Trophoblast cell (in vitro differentiated cells and primary cell): ENCODE data around the gene MARS1.

Source experiments
- DNase-seq, 2 donors: peaks; one replicate each; pipeline ENCODE4 v3.0.0-alpha.2; 2016
- H2AFZ ChIP-seq: 2 replicates; pipeline ENCODE4 v1.6.1; 2013; ENCODE audit warnings: low read length, moderate library complexity, mild to moderate bottlenecking; ENCODE audit not compliant: insufficient read depth, poor library complexity
- H2AK5ac ChIP-seq: 2 replicates; pipeline ENCODE4 v1.6.1; 2013; ENCODE audit warnings: mild to moderate bottlenecking, low read length
- H2BK120ac ChIP-seq: 2 replicates; pipeline ENCODE4 v1.6.1; 2013; ENCODE audit warnings: low read length, mild to moderate bottlenecking, moderate library complexity; ENCODE audit not compliant: insufficient read depth, poor library complexity
- H2BK12ac ChIP-seq: 2 replicates; pipeline ENCODE4 v1.6.1; 2013; ENCODE audit warnings: mild to moderate bottlenecking, low read length, moderate library complexity
- H2BK5ac ChIP-seq: 2 replicates; pipeline ENCODE4 v1.6.1; 2013; ENCODE audit warnings: low read length, low read depth, moderate library complexity, mild to moderate bottlenecking; ENCODE audit not compliant: poor library complexity
- H3K14ac ChIP-seq: 2 replicates; pipeline ENCODE4 v1.6.1; 2013; ENCODE audit warnings: mild to moderate bottlenecking, low read length
- H3K18ac ChIP-seq: 2 replicates; pipeline ENCODE4 v1.6.1; 2013; ENCODE audit warnings: mild to moderate bottlenecking, low read length
- H3K23ac ChIP-seq: 2 replicates; pipeline ENCODE4 v1.6.1; 2013; ENCODE audit warnings: low read length
- H3K27ac ChIP-seq: 2 replicates; pipeline ENCODE4 v1.5.1; 2013; ENCODE audit warnings: low read depth, mild to moderate bottlenecking, inconsistent platforms, low read length, moderate library complexity
- H3K27me3 ChIP-seq: 2 replicates; pipeline ENCODE4 v1.6.1; 2013; ENCODE audit warnings: inconsistent platforms, mild to moderate bottlenecking, low read length, moderate library complexity; ENCODE audit not compliant: insufficient read depth
- H3K36me3 ChIP-seq, 2 experiments: 1 replicate in 1 of 2; 2 replicates in 1 of 2; pipeline ENCODE4 v1.6.1; 2013; ENCODE audit warnings: low read length in 2 of 2, mild to moderate bottlenecking in 2 of 2, moderate library complexity in 1 of 2; ENCODE audit not compliant: insufficient read depth in 2 of 2, control insufficient read depth in 1 of 2
- H3K4ac ChIP-seq: 2 replicates; pipeline ENCODE4 v1.6.1; 2013; ENCODE audit warnings: low read depth, mild to moderate bottlenecking, low read length, moderate library complexity
- H3K4me1 ChIP-seq, 2 experiments: 1 replicate in 1 of 2; 2 replicates in 1 of 2; pipeline ENCODE4 v1.6.1; 2013; ENCODE audit warnings: low read length in 2 of 2, mild to moderate bottlenecking in 2 of 2, moderate library complexity in 1 of 2; ENCODE audit not compliant: insufficient read depth in 2 of 2, control insufficient read depth in 1 of 2
- H3K4me2 ChIP-seq: 2 replicates; pipeline ENCODE4 v1.6.1; 2013; ENCODE audit warnings: inconsistent platforms, mild to moderate bottlenecking, low read length, moderate library complexity
- H3K4me3 ChIP-seq: 2 replicates; pipeline ENCODE4 v1.5.1; 2013; ENCODE audit warnings: mild to moderate bottlenecking, low read depth, low read length, inconsistent platforms
- H3K79me1 ChIP-seq: one replicate; pipeline ENCODE4 v1.6.1; 2013; ENCODE audit warnings: low read length
- H3K79me2 ChIP-seq: 2 replicates; pipeline ENCODE4 v1.6.1; 2013; ENCODE audit warnings: low read length, mild to moderate bottlenecking; ENCODE audit not compliant: control insufficient read depth, insufficient read depth, poor library complexity
- H3K9ac ChIP-seq: 2 replicates; pipeline ENCODE4 v1.6.1; 2013; ENCODE audit warnings: mild to moderate bottlenecking, low read length
- H3K9me3 ChIP-seq: 2 replicates; pipeline ENCODE4 v1.6.1; 2013; ENCODE audit warnings: low read depth, mild to moderate bottlenecking, control low read depth, inconsistent platforms, low read length; ENCODE audit not compliant: insufficient read depth
- H4K12ac ChIP-seq: 2 replicates; pipeline ENCODE4 v1.6.1; 2013; ENCODE audit warnings: low read depth, mild to moderate bottlenecking, low read length, moderate library complexity
- H4K8ac ChIP-seq: 2 replicates; pipeline ENCODE4 v1.6.1; 2013; ENCODE audit warnings: low read depth, mild to moderate bottlenecking, low read length, moderate library complexity
- H4K91ac ChIP-seq: one replicate; pipeline ENCODE4 v1.6.1; 2013; ENCODE audit warnings: low read depth, mild to moderate bottlenecking, low read length, moderate library complexity
- WGBS: extraction: QIAGEN DNeasy Blood & Tissue Kit; methylation state at CpG from one replicate; pipeline ENCODE4 v1.1.7; 2013; ENCODE audit warnings: missing lambda C conversion rate; ENCODE audit not compliant: insufficient read length, insufficient coverage; ENCODE audit errors: extremely low coverage; 5-methylcytosine and 5-hydroxymethylcytosine counted together

MARS1 gene

GRCh38 chr12:57464569-57464968 is 23.3 kb upstream of the MARS1 start:
- Histone ChIP-seq H3K4me3 (no peak overlapping the region), H3K23ac (no peak overlapping the region), H3K27ac (no peak overlapping the region), H4K91ac (no peak overlapping the region), H3K36me3 (no peaks in the 10 kb centered on the region), H2BK120ac (no peak overlapping the region), H3K79me1 (peaks cover 4% of the 10 kb centered on the region), H3K4me2 (no peak overlapping the region), H3K9ac (no peak overlapping the region), H4K8ac (no peak overlapping the region), H2AK5ac (no peak overlapping the region), H3K27me3 (no peaks in the 10 kb centered on the region), H4K12ac (no peak overlapping the region), H3K4me1 (peaks cover 6 to 8% of the 10 kb centered on the region in 2 experiments), H3K9me3 (no peaks in the 10 kb centered on the region), H3K18ac (no peak overlapping the region), H2AFZ (no peak overlapping the region), H3K4ac (no peak overlapping the region), H3K14ac (no peak overlapping the region), H2BK5ac (no peak overlapping the region), H2BK12ac (no peak overlapping the region), H3K79me2 (no peaks in the 10 kb centered on the region)
- no CpG with 5 or more reads among the region's 12 CpGs for WGBS
- DNase-seq, result no peak

DNA sequence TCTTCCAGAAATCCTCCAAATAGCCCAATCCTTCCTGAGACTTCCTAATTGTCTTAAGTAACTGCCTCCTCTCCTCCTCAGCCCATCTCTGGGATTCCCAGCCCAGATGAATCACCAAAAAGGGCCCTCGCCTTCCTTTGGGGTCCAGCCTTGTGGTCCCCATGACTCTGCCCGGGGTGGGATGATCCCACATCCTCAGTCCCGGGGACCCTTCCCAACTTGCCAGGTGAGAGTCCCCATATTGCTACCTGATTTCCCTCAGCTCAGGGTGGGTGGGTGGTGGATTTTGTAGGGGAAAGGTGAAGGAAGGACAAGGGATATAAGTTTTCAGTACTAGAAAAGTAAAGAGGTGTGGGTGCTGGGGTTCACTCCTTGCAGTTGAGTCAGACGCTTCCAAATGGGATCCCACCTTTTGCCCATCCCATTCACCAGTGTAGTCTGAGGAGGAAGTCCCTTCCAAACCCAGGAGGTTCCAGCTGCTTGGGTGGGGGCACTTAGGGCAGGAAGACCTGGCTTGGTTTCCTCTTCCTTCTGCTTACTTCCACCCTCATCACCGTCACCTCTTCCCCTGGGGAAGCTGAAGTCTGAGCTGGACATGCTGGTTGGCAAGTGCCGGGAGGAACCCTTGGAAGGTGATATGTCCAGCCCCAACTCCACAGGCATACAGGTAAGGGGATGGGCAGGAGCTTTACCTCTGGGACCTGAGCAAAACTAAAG is 22.7 kb upstream of the MARS1 start:
- H4K8ac ChIP-seq, result no peak overlapping the region
- no peaks in the 10 kb centered on the region for H3K27me3 ChIP-seq
- no peak overlapping the region for H3K4me2 ChIP-seq
- no peak overlapping the region for H3K14ac ChIP-seq
- H3K9ac ChIP-seq, result no peak overlapping the region
- no peak overlapping the region for H2AFZ ChIP-seq
- no CpG with 5 or more reads among the region's 6 CpGs for WGBS
- no peak overlapping the region for H2BK5ac ChIP-seq
- H3K4me1 ChIP-seq, result peaks cover 6 to 8% of the 10 kb centered on the region in 2 experiments
- no peak overlapping the region for H2BK120ac ChIP-seq
- no peaks in the 10 kb centered on the region for H3K79me2 ChIP-seq
- H3K36me3 ChIP-seq, result no peaks in the 10 kb centered on the region
- H2BK12ac ChIP-seq, result no peak overlapping the region
- peaks cover 4% of the 10 kb centered on the region for H3K79me1 ChIP-seq
- no peak for DNase-seq
- H4K91ac ChIP-seq, result no peak overlapping the region
- no peak overlapping the region for H3K27ac ChIP-seq
- H3K9me3 ChIP-seq, result no peaks in the 10 kb centered on the region
- H3K4ac ChIP-seq, result no peak overlapping the region
- no peak overlapping the region for H4K12ac ChIP-seq
- no peak overlapping the region for H3K4me3 ChIP-seq
- no peak overlapping the region for H2AK5ac ChIP-seq
- H3K18ac ChIP-seq, result no peak overlapping the region
- no peak overlapping the region for H3K23ac ChIP-seq

- no peak overlapping the region for H3K9ac ChIP-seq
- H2AK5ac ChIP-seq, result no peak overlapping the region
- H2AFZ ChIP-seq, result no peak overlapping the region
- no peak overlapping the region for H2BK12ac ChIP-seq
- peaks cover 4% of the 10 kb centered on the region for H3K79me1 ChIP-seq
- H4K12ac ChIP-seq, result no peak overlapping the region
- H3K27ac ChIP-seq, result no peak overlapping the region
- no peak overlapping the region for H3K18ac ChIP-seq
- H3K4me2 ChIP-seq, result no peak overlapping the region
- no peak overlapping the region for H3K4ac ChIP-seq
- no peak overlapping the region for H4K8ac ChIP-seq
- no peaks in the 10 kb centered on the region for H3K9me3 ChIP-seq
- peaks cover 0 to 3% of the 10 kb centered on the region in 2 experiments for H3K4me1 ChIP-seq
- no peak overlapping the region for H4K91ac ChIP-seq
- no peak overlapping the region for H2BK120ac ChIP-seq
- H3K23ac ChIP-seq, result no peak overlapping the region
- no peaks in the 10 kb centered on the region for H3K36me3 ChIP-seq
- H3K4me3 ChIP-seq, result no peak overlapping the region
- DNase-seq, result no peak
- no peak overlapping the region for H3K14ac ChIP-seq
- WGBS, result no CpG with 5 or more reads among the region's 14 CpGs
- H3K79me2 ChIP-seq, result no peaks in the 10 kb centered on the region
- no peaks in the 10 kb centered on the region for H3K27me3 ChIP-seq
- no peak overlapping the region for H2BK5ac ChIP-seq
Measured at GRCh38 chr12:57465747-57466505, 21.9 kb upstream of the MARS1 start.

- H3K27me3 ChIP-seq, result no peaks in the 10 kb centered on the region
- H3K4me3 ChIP-seq, result no peak overlapping the region
- no peak overlapping the region for H4K12ac ChIP-seq
- no peak overlapping the region for H4K91ac ChIP-seq
- H3K4me2 ChIP-seq, result no peak overlapping the region
- DNase-seq, result no peak
- H3K36me3 ChIP-seq, result no peaks in the 10 kb centered on the region
- H3K79me2 ChIP-seq, result no peaks in the 10 kb centered on the region
- no peak overlapping the region for H3K4ac ChIP-seq
- no peak overlapping the region for H3K23ac ChIP-seq
- no peak overlapping the region for H2AFZ ChIP-seq
- no peak overlapping the region for H3K9ac ChIP-seq
- no peaks in the 10 kb centered on the region for H3K9me3 ChIP-seq
- H3K4me1 ChIP-seq, result no peaks in the 10 kb centered on the region
- WGBS, result no CpG with 5 or more reads among the region's 12 CpGs
- no peaks in the 10 kb centered on the region for H3K79me1 ChIP-seq
- no peak overlapping the region for H3K14ac ChIP-seq
- no peak overlapping the region for H4K8ac ChIP-seq
- H2BK120ac ChIP-seq, result no peak overlapping the region
- H2BK12ac ChIP-seq, result no peak overlapping the region
- H3K27ac ChIP-seq, result no peak overlapping the region
- no peak overlapping the region for H2BK5ac ChIP-seq
- H2AK5ac ChIP-seq, result no peak overlapping the region
- H3K18ac ChIP-seq, result no peak overlapping the region
Measured at GRCh38 chr12:57467212-57467874, 20.5 kb upstream of the MARS1 start.
